AG04450 (cell line): Measurements from ENCODE around the gene MMP21. TPM values are rescaled to one million over a fixed set of nuclear protein-coding genes. Genes with fewer than 3 reads are reported as not detected.

ENCODE experiments used
- CTCF ChIA-PET: fragments of 300-600, 350-600 bp; formaldehyde crosslinking; extraction: SDS; loops from one replicate; lab custom pipeline; 2022; ENCODE audit warnings: antibody characterized with exemption, inconsistent platforms; lab: Charles Lee
- POLR2A ChIA-PET: fragments of 350-600 bp; formaldehyde crosslinking; extraction: SDS; loops from one replicate; lab custom pipeline; 2021; ENCODE audit warnings: antibody characterized with exemption, inconsistent platforms; lab: Yijun Ruan, JAX
- DNase-seq: peaks from one replicate; pipeline ENCODE4 v3.0.0-alpha.2; 2011; ENCODE audit warnings: low read depth, low spot score
- H3K27ac ChIP-seq: one replicate; pipeline ENCODE4 v1.5.1; 2012; ENCODE audit warnings: low read depth, low read length, control low read depth
- H3K27me3 ChIP-seq: one replicate; pipeline ENCODE4 v1.6.0; 2012; ENCODE audit warnings: low read length; ENCODE audit not compliant: control insufficient read depth, insufficient read depth
- H3K4me3 ChIP-seq: 2 replicates; pipeline ENCODE4 v1.5.1; 2011; ENCODE audit warnings: mild to moderate bottlenecking, low read depth, low read length, control low read depth
- H3K9me3 ChIP-seq: 2 replicates; pipeline ENCODE4 v1.5.1; 2012; ENCODE audit warnings: low read length; ENCODE audit not compliant: control insufficient read depth, insufficient read depth
- CTCF ChIP-seq: IDR thresholded peaks from 2 replicates; pipeline ENCODE4 v1.5.1; 2011; ENCODE audit warnings: low read depth, low read length, control low read depth, inconsistent platforms
- polyA plus RNA-seq: library from polyadenylated mRNA; depleted of rRNA; stranded (reverse); fragments of >200 nt; gene quantifications from 2 replicates; pipeline ENCODE4 v1.2.3, GENCODE V29; 2011

MMP21 gene
- polyA plus RNA-seq, 1 experiment = 0.07 TPM

DNA sequence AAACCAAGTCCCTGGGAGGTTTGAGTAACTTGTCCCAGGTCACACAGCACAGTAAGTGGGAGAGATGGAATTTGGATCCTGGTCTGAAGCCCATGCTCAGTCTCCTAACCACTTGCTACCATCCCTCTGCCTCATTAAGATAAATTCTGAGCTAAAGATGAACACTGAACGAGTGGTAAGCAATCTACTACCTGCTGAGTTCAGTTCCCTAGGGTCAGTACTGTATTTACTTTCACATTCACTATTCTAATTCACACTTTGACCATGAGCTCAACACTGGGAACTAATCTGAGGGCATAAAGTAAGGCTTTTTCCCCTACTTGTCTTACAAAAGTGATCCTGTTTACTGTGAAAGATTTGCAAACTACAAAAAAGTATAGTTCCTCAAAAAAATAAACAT is 45.1 kb upstream of the MMP21 start:
- Histone ChIP-seq H3K27ac (no peak overlapping the region), H3K9me3 (no peaks in the 10 kb centered on the region), H3K4me3 (no peak overlapping the region), H3K27me3 (no peaks in the 10 kb centered on the region)
- no peak for DNase-seq
- POLR2A ChIA-PET = no interaction called here
- no peak for TF ChIP-seq CTCF
- CTCF ChIA-PET = no interaction called here

DNA sequence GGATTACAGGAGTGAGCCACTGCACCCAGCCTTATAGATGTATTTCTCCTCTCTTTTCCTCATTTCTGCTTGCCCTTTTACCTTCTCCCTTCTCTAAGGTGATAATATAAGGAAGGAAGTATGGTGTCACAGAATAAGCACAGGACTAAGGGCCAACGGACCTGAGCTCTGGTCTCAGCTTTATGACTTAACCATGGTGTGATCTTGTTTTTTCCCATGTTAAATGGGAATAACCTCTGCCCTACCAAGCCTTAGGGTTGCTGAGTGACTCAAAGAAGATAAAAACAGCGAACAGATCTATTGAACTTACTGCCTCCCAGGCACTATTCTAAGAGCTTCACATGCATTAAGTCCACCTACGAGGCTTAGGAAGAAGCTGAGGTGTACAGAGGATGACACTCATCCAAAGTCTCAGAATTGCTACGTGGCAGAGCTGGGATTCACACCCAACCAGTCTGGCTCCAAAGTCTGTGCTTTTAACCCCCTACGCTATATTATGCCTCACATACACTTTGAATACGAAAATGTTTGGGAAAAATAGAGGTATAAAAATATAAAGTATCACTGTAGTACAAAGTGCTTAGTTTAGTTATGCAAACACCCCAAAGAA is 41.8 kb upstream of the MMP21 start:
- Histone ChIP-seq H3K27ac (no peak overlapping the region), H3K4me3 (no peak overlapping the region), H3K27me3 (no peaks in the 10 kb centered on the region), H3K9me3 (no peaks in the 10 kb centered on the region)
- no peak for DNase-seq
- no peak for TF ChIP-seq CTCF
- ChIA-PET CTCF (interaction anchor here (0.6 to 1.0 kb wide), 2 partner anchors 14 to 1270 kb away, joined by 3 to 4 read pairs; no protein-coding TSS in a partner anchor), POLR2A (no interaction called here)

GRCh38 chr10:125816548-125816947 is 40.9 kb upstream of the MMP21 start:
- no peaks in the 10 kb centered on the region for H3K9me3 ChIP-seq
- ChIA-PET POLR2A (no interaction called here), CTCF (no interaction called here)
- no peak overlapping the region for H3K4me3 ChIP-seq
- no peak for DNase-seq
- no peak overlapping the region for H3K27ac ChIP-seq
- TF ChIP-seq CTCF = no peak
- no peaks in the 10 kb centered on the region for H3K27me3 ChIP-seq

DNA sequence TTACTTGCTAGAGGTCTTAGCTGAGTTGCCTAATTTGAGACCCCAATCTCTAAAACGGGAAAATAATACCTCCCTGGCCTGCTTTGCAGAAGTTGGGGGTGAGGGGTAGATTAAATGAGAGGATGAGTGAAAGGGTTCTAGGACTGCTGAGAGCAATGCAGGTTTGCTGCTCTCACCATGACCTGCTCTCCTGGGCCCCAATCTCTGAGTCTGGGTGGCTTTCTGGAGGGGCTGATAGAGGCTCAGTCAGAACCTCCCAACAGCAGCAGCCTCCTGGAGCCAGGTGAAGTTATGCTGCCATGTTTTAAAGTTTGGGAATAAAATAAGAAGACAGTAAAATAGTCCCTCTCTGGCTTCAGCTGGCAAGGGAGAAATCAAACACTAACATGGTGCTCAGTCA is 40.1 kb upstream of the MMP21 start:
- no peak for TF ChIP-seq CTCF
- POLR2A ChIA-PET = no interaction called here
- Histone ChIP-seq H3K4me3 (no peak overlapping the region), H3K27ac (no peak overlapping the region), H3K27me3 (no peaks in the 10 kb centered on the region), H3K9me3 (no peaks in the 10 kb centered on the region)
- CTCF ChIA-PET = no interaction called here
- DNase-seq = no peak

GRCh38 chr10:125812128-125812750 is 36.6 kb upstream of the MMP21 start:
- no peak for DNase-seq
- ChIA-PET CTCF (no interaction called here), POLR2A (no interaction called here)
- Histone ChIP-seq H3K4me3 (no peak overlapping the region), H3K9me3 (no peaks in the 10 kb centered on the region), H3K27ac (no peak overlapping the region), H3K27me3 (no peaks in the 10 kb centered on the region)
- TF ChIP-seq CTCF = no peak
